Measurements from ENCODE around the gene ZNF674. TPM values are rescaled to one million over a fixed set of nuclear protein-coding genes. Genes with fewer than 3 reads are reported as not detected.

Gene ZNF674
- total RNA-seq = 8.5 TPM

GRCh38 chrX:46545111-46546005, at the start of gene ZNF674:
Gene ZNF674, minus strand, starts transcription at chrX:46545421. Its CDS starts 3,334 bp downstream, at chrX:46542087.
- DNase-seq (ENCODE audit: low spot score) = peak; percentile 92

DNA sequence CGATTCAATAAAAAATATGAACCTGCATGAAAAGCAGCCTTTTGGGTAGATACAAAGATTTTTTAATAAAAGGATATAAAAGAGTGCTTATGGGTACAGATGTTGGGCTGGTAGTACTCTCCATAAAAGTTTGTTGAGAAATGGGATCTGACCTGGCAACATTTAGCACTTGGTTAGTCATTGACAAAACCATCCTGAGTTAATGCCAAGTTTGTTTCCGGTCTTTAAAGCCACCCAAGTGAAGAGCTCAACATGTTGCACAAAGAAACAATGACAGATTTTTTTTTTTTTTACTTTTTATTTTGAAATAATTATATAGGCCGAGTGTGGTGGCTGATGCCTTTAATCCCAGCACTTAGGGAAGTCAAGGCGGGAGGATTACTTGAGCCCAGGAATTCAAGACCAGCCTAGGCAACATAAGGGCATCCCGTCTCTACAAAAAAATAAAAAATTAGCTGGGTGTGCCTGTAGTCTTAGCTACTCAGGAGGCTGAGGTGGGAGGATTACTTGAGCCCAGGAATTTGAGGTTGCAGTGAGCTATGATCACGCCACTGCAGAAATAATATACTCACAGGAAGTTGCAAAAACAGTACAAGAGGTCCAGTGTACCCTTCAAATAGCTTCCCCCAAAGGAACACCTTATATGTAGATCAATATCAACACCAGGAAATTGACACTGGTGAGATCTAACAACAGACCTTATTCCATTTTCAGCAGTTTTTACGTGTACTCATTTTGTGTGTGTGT, 44.9 kb upstream of the ZNF674 start:
- no peak for DNase-seq (ENCODE audit: low spot score)

GRCh38 chrX:46588263-46588662, 43.0 kb upstream of the ZNF674 start:
- no peak for DNase-seq (ENCODE audit: low spot score)

DNA sequence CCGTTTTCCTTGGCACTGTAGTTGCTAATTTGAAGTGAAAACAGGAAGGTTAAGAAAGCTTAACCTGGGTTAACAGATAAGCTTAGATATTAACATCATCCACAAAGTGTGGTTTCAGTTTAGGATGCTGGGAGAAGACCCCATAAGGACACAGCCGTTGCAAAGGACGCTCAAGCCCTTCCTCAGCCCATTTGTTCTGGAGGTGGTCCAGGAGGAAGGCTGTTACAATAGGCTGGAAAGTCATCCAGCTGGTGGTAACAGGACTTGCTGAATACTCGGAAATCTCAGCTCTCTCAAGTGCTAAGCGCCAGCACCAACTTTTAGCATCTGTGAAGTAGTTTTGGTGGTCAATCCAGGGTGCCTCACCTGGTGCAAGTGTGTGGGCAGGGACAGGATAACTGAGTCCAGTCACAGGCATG, 42.5 kb upstream of the ZNF674 start:
- no peak for DNase-seq (ENCODE audit: low spot score)

GRCh38 chrX:46587158-46587557, 41.9 kb upstream of the ZNF674 start:
- DNase-seq (ENCODE audit: low spot score) = no peak

DNA sequence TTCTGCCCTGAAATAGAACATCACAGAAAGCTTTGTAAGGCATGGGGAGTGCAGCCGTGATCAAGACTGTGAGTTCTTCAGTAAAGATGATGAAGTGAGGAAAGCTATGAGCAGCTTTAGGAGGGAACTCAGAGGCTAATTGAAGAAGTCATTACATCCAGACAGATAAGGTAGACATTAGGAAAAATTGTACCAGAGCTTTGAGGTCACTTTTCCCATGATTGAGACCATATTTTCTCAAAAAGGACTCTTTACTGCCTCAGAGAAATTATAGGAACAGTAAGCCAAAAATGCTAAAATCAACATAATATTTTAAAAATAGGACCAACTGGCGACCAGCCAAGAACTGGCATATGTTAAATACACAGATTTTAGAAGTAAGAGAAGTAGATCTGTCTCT, 39.5 kb upstream of the ZNF674 start:
- DNase-seq (ENCODE audit: low spot score) = no peak

DNA sequence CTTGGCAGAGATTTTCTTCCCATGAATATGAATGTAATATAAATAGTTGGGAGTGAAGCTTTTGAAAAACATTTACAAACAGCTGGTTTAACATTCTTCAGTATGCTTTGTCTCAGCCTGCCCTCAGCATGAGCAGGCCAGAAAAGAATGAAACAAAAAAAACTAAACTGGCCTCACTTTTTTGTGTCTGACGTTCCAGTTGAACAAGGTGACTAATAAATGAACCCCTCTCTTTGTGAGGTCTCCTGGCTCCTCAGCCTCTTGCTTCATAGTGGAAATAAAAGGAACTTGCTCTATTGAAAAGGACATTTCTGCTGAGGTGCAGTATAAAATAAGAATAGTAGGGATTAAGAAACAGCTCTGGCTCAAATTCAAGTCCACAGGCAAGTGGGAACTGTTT, 37.7 kb upstream of the ZNF674 start:
- DNase-seq (ENCODE audit: low spot score) = no peak

GRCh38 chrX:46582325-46582724, 37.1 kb upstream of the ZNF674 start:
- DNase-seq (ENCODE audit: low spot score) = no peak

- no peak for DNase-seq (ENCODE audit: low spot score)
These were observed 35.4 kb upstream of the ZNF674 start for GRCh38 chrX:46580613-46581012.

DNA sequence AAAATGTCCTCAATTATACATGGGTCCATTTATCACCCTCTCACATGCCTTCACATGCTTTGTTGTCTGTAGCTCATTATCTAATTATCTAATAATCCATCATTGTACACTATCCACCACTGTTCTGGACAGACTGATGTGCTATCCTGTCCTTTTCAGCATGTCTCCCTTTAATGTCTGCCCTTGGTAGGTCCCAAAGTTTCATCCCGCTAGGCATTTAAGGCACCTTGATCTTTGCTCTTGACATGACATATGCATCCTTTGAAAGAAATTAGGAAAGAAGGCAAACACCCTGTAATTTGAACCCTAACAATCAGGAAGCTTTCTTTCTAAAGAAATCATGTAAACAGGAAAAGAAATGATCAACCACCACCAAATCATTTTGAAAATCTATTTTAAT, 34.0 kb upstream of the ZNF674 start:
- no peak for DNase-seq (ENCODE audit: low spot score)

DNA sequence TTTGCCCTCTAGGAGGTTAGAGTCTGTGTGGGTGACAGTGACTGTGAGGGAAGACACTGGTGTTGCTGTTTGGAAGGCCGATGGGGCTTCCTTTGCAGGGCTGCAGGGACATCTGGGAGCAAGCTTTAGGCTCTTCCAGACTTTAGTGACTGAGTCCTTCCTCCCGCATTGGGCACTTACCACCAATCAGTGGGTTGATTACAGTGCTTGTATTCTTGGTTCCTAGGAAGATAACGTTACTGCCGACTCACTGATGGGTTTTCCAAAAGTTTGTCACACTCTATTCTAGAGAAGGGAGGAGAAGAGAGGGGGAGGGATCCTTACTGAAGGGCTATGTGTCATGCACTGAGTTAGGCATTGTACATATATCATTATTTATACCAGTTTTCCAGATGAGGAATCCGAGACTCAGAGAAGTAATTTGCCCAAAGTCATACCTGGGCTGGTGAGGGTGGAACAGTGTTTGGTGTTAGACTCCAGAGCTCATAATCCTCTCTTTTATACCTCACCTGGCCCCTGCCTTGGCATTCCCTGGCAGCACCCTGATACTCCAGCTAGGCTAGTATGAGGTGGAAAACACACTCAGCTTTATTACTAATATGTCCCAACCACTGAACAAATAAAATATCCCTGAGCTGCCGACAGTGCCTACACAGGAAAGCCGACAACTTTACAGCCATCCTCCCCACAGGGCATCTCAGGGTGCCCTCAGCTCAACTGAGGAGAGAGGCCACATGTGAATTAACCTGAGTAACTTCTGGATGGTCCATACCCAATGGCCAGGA, 32.2 kb upstream of the ZNF674 start:
- DNase-seq (ENCODE audit: low spot score) = no peak

GRCh38 chrX:46576458-46576857, 31.2 kb upstream of the ZNF674 start:
- no peak for DNase-seq (ENCODE audit: low spot score)

DNA sequence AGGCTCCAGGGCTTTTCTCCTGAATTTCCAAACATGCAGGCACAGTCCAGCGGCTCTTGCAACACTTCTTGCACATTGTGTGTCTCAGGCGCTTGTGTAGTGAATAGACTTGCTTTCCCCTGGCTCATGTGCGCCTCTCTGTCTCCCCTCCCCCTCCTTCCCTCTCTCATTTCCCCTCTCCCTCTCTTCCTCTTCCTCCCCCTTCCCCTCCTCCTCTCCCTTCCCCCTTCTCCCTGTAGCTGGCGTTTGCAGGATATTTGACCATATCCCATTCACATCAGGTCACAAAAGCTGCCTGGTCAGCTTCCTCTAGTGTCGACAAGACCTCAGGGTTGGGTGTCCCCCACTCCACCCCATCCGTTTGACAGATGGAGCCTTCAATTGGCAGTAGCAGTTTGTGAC, 30.8 kb upstream of the ZNF674 start:
- DNase-seq (ENCODE audit: low spot score) = no peak

DNA sequence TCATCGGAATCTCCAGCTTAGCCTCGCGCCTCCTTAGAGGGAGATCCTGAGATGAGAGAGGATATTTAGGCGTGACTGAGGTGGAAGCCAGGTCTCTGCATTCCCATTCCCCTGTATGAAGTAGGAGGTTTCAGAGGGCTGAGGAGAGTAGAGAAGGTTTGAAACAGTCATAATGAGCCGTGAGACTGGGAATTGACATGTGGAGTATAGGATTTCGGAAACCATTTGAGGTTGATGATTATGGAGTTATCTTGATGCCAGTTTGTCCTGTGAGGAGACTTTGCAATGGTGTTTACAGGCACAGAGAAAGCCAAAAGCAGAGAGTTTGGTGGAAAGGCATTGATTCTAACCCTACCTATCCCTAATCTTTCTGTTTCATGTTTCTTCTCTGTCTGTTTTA, 30.4 kb upstream of the ZNF674 start:
- no peak for DNase-seq (ENCODE audit: low spot score)

GRCh38 chrX:46574774-46575381, 29.7 kb upstream of the ZNF674 start:
- no peak for DNase-seq (ENCODE audit: low spot score)

DNA sequence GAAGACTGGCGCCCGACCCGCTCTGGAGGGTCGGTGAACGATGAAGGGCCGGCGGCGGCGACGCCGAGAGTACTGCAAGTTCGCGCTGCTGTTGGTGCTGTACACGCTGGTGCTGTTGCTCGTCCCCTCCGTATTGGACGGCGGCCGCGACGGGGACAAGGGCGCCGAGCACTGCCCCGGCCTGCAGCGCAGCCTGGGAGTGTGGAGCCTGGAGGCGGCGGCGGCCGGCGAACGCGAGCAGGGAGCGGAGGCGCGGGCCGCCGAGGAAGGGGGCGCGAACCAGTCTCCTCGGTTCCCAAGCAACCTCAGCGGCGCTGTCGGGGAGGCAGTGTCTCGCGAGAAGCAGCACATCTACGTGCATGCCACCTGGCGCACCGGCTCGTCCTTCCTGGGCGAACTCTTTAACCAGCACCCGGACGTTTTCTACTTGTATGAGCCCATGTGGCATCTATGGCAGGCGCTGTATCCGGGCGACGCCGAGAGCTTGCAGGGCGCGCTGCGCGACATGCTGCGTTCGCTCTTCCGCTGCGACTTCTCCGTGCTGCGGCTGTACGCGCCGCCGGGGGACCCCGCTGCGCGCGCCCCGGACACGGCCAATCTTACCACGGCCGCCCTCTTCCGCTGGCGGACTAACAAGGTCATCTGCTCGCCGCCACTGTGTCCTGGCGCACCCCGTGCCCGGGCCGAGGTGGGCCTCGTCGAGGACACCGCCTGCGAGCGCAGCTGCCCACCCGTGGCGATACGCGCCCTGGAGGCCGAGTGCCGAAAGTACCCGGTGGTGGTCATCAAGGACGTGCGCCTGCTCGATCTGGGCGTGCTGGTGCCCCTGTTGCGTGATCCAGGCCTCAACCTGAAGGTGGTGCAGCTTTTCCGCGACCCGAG, 28.9 kb upstream of the ZNF674 start:
- no peak for DNase-seq (ENCODE audit: low spot score)

DNA sequence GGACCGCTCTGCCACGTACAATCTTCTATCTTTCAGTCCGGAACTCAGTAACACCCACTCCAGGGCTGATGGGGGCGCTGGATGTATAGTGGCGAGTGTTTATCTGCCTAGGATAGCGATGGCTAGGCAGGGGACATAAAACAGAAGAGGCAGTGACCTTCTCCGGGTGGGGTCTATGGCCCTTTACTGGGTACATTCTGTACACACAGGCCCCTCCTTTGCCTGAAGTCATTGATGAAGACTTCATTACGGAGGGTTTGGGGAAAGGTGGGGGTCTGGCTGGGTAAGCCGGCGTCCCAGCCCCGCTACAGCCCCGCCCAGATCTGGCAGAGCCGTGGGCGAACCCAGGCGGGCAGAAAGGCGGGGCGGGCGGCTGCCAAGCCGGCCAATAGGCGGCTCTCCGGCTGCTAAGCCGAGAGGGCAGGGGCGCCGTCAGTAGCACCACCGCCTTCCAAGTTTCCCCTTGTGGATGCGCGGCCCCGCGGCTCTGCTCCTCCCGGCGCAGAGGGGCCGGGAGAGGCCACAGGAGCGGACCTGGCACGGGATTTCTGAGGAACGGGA, 28.2 kb upstream of the ZNF674 start, which contains the start of gene CHST7:
TSS of gene CHST7 (plus strand) at position 435 of the 561 bp plus-strand sequence. CDS start 167 bp downstream, outside the sequence.
- DNase-seq (ENCODE audit: low spot score) = peak; percentile 55

DNA sequence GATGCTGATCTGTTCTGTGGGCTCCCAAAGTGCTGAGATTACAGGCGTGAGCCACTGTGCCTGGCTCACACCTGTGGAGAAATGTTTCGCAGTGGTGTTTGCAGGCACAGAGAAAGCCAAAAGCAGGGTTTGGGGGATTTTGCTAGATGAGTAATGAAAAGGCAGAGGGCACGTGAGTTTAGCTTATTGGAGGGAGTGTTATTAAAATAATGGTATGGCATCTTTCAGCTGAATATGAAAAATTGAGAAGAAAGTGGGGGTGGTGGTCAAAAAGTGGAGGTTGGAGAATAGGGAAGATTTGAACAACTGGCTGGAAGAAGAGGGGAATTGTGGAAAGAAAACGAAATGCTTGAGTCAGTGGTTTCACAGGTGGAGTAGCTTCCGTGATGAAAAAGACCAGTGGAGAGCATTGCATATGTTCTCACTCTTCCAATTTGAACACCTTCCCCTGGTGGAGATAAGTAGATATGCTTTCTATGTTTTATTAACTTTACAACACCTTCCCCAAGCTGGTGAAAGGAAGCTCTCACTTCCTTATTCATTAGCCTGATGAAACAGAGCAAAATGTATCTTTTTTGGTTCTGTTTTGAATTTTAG, 27.2 kb upstream of the ZNF674 start:
- no peak for DNase-seq (ENCODE audit: low spot score)

- no peak for DNase-seq (ENCODE audit: low spot score)
These were observed 26.5 kb upstream of the ZNF674 start for GRCh38 chrX:46571423-46572339.
